GM12878 (cell line): Measurements from ENCODE around the gene ARMC2. TPM values are rescaled to one million over a fixed set of nuclear protein-coding genes. Genes with fewer than 3 reads are reported as not detected.

Source experiments
- ATAC-seq: fragments of 200-7000 bp; cut with Tn5 transposase; 3 replicates; pipeline ENCODE4 v1.9.1; 2020; ENCODE audit warnings: mild to moderate bottlenecking, moderate library complexity
- BruUV-seq: library from RNA; stranded (reverse); fragments of 400-500 nt; replicated peaks from 2 replicates; lab custom pipeline; 2021; lab: Mats Ljungman, UMichigan
- CTCF ChIA-PET: fragments of 300-600 bp; sonication (Branson Sonifier 250); formaldehyde crosslinking; extraction: SDS; loops from one replicate; lab custom pipeline; 2021; ENCODE audit warnings: inconsistent platforms; lab: Yijun Ruan, JAX
- POLR2A ChIA-PET: fragments of 350-600 bp; formaldehyde crosslinking; extraction: SDS; loops from one replicate; lab custom pipeline; 2021; ENCODE audit warnings: inconsistent platforms; lab: Charles Lee
- RAD21 ChIA-PET: fragments of 300-600 bp; sonication (Branson Sonifier 250); formaldehyde crosslinking; loops from one replicate; lab custom pipeline; 2023; ENCODE audit warnings: antibody characterized with exemption; ENCODE audit not compliant: unreplicated experiment; lab: Charles Lee
- SMC1A ChIA-PET: fragments of 300-600 bp; sonication (Branson Sonifier 250); formaldehyde crosslinking; loops from one replicate; lab custom pipeline; 2023; ENCODE audit not compliant: unreplicated experiment, uncharacterized antibody; lab: Charles Lee
- DNase-seq: peaks from one replicate; pipeline ENCODE4 v3.0.0-alpha.2; 2011; ENCODE audit warnings: low read depth, low spot score
- FAIRE-seq: peaks from 3 replicates; lab custom pipeline; 2011; peaks lifted over from hg19 to GRCh38; lab: Jason Lieb, UNC
- H2AFZ ChIP-seq: 2 replicates; pipeline ENCODE4 v1.6.0; 2011; ENCODE audit warnings: low read depth, low read length, control low read depth; ENCODE audit not compliant: control insufficient read depth
- H3K27ac ChIP-seq: 2 replicates; pipeline ENCODE4 v1.5.1; 2011; ENCODE audit warnings: control low read depth; ENCODE audit not compliant: control insufficient read depth, insufficient read depth
- H3K27me3 ChIP-seq, 2 experiments: replicated peaks in 1 of 2; 2 replicates each; pipeline versions ENCODE4 v1.6.0 to v1.6.1; 2011; ENCODE audit warnings: low read length in 1 of 2; ENCODE audit not compliant: control insufficient read depth in 2 of 2, insufficient read depth in 2 of 2
- H3K36me3 ChIP-seq, 2 experiments: 2 replicates each; pipeline ENCODE4 v1.5.1; 2011; ENCODE audit warnings: low read length in 1 of 2; ENCODE audit not compliant: control insufficient read depth in 2 of 2, insufficient read depth in 2 of 2
- H3K4me1 ChIP-seq: 2 replicates; pipeline ENCODE4 v1.6.1; 2011; ENCODE audit warnings: mild to moderate bottlenecking, low read length, moderate library complexity, mixed read lengths; ENCODE audit not compliant: control insufficient read depth, insufficient read depth
- H3K4me2 ChIP-seq: 2 replicates; pipeline ENCODE4 v1.6.0; 2011; ENCODE audit warnings: control low read depth; ENCODE audit not compliant: control insufficient read depth, insufficient read depth
- H3K4me3 ChIP-seq: fragments of 200-600 bp; sonication (generic); 2 replicates; pipeline ENCODE4 v1.5.1; 2016
- H3K79me2 ChIP-seq: 2 replicates; pipeline ENCODE4 v1.6.0; 2011; ENCODE audit warnings: low read length; ENCODE audit not compliant: control insufficient read depth, insufficient read depth
- H3K9ac ChIP-seq: 2 replicates; pipeline ENCODE4 v1.8.0; 2011; ENCODE audit warnings: low read length, control low read depth, mixed read lengths; ENCODE audit not compliant: control insufficient read depth, insufficient read depth
- H3K9me3 ChIP-seq: replicated peaks from 3 replicates; pipeline ENCODE4 v1.5.1; 2011; ENCODE audit warnings: mild to moderate bottlenecking, low read length; ENCODE audit not compliant: control insufficient read depth, insufficient read depth
- H4K20me1 ChIP-seq: 2 replicates; pipeline ENCODE4 v1.6.0; 2011; ENCODE audit not compliant: control insufficient read depth, insufficient read depth
- ATF2 ChIP-seq: IDR thresholded peaks from 2 replicates; pipeline ENCODE4 v1.6.1; 2012; ENCODE audit warnings: low read length, inconsistent platforms
- BCL11A ChIP-seq: IDR thresholded peaks from 2 replicates; pipeline ENCODE4 v1.6.1; 2011; ENCODE audit warnings: low read depth, low read length
- BRCA1 ChIP-seq: IDR thresholded peaks from 2 replicates; pipeline ENCODE4 v1.6.1; 2011; ENCODE audit warnings: low read depth, low read length, improper control_type of control experiment
- CEBPB ChIP-seq, 2 experiments: fragments of 150-350 bp in 1 of 2; IDR thresholded peaks; 2 replicates each; pipeline ENCODE4 v1.6.1; 2012 to 2014; ENCODE audit warnings: low read depth in 2 of 2, low read length in 2 of 2, borderline replicate concordance in 1 of 2, inconsistent platforms in 1 of 2
- CHD1 ChIP-seq: IDR thresholded peaks from 2 replicates; pipeline ENCODE4 v1.6.1; 2012; ENCODE audit warnings: low read depth, low read length, improper control_type of control experiment
- CREB1 ChIP-seq: IDR thresholded peaks from 2 replicates; pipeline ENCODE4 v1.6.1; 2012; ENCODE audit warnings: low read depth, mild to moderate bottlenecking, inconsistent platforms
- CREM ChIP-seq: IDR thresholded peaks from 2 replicates; pipeline ENCODE4 v1.6.1; 2014; ENCODE audit warnings: antibody characterized with exemption, low read depth
- CTCF ChIP-seq, 3 experiments: IDR thresholded peaks in 2 of 3; conservative IDR thresholded peaks in 1 of 3; 2 replicates each; pipeline ENCODE4 v1.5.1; 2011; ENCODE audit warnings: low read depth in 3 of 3, low read length in 3 of 3, mild to moderate bottlenecking in 3 of 3, control low read depth in 2 of 3, moderate library complexity in 2 of 3, inconsistent platforms in 1 of 3, mixed read lengths in 1 of 3; ENCODE audit not compliant: control insufficient read depth in 2 of 3, insufficient read depth in 1 of 3; ENCODE audit errors: extremely low read depth in 1 of 3
- KDM1A ChIP-seq: fragments of 200-600 bp; sonication (generic); IDR thresholded peaks from 2 replicates; pipeline ENCODE4 v1.6.1; 2016; ENCODE audit warnings: borderline replicate concordance
- KLF5 ChIP-seq: fragments of 450-650 bp; IDR thresholded peaks from 2 replicates; pipeline ENCODE4 v1.6.1; 2014; ENCODE audit warnings: mild to moderate bottlenecking; ENCODE audit not compliant: partially characterized antibody
- NFYA ChIP-seq: IDR thresholded peaks from 2 replicates; pipeline ENCODE4 v1.6.1; 2011; ENCODE audit warnings: low read depth, mild to moderate bottlenecking, low read length, improper control_type of control experiment, borderline replicate concordance
- NFYB ChIP-seq: IDR thresholded peaks from 2 replicates; pipeline ENCODE4 v1.6.1; 2011; ENCODE audit warnings: low read depth, mild to moderate bottlenecking, low read length, improper control_type of control experiment, moderate library complexity; ENCODE audit not compliant: insufficient read depth
- NRF1 ChIP-seq: conservative IDR thresholded peaks from 2 replicates; pipeline ENCODE4 v1.6.1; 2011; ENCODE audit warnings: mild to moderate bottlenecking, low read depth, low read length, improper control_type of control experiment
- PML ChIP-seq: IDR thresholded peaks from 2 replicates; pipeline ENCODE4 v1.6.1; 2012; ENCODE audit warnings: low read length, inconsistent platforms
- REST ChIP-seq: IDR thresholded peaks from 2 replicates; pipeline ENCODE4 v1.6.1; 2012; ENCODE audit warnings: mild to moderate bottlenecking, low read depth, low read length
- SPI1 ChIP-seq: IDR thresholded peaks from 2 replicates; pipeline ENCODE4 v1.6.1; 2011; ENCODE audit warnings: low read depth, mild to moderate bottlenecking, low read length, moderate library complexity, borderline replicate concordance; ENCODE audit not compliant: insufficient read depth
- ZNF274 ChIP-seq: IDR thresholded peaks from one replicate; pipeline ENCODE4 v1.8.0; 2011; ENCODE audit not compliant: insufficient read length, insufficient read depth
- ZNF384 ChIP-seq: IDR thresholded peaks from 2 replicates; pipeline ENCODE4 v1.6.1; 2012; ENCODE audit warnings: low read depth, mild to moderate bottlenecking, low read length, improper control_type of control experiment, borderline replicate concordance
- WGBS: methylation state at CpG from one replicate; pipeline ENCODE4 v1.1.6; 2016; ENCODE audit warnings: low lambda C conversion rate; ENCODE audit not compliant: insufficient replicate concordance, insufficient coverage; ENCODE audit errors: missing lambda C conversion rate; 5-methylcytosine and 5-hydroxymethylcytosine counted together
- in situ Hi-C: fragments of 300-500 bp; cut with MboI; formaldehyde crosslinking; loops from 9 replicates; pipeline ENCODE4 v1.14.3; 2018; ENCODE audit warnings: mixed read lengths
- intact Hi-C: fragments of 100-400 bp; cut with micrococcal nuclease; formaldehyde crosslinking; loops from one replicate; pipeline ENCODE4 v1.14.2; 2022; ENCODE audit not compliant: unreplicated experiment
- polyA plus RNA-seq, 11 experiments: library from polyadenylated mRNA; depleted of rRNA in 4 of 11; unstranded in 6 of 11; stranded (reverse) in 5 of 11; fragments of >200 nt; fragmentation: Nextera tagmentation in 4 of 11; fragmentation: Illumina TruSeq in 1 of 11; extraction: Ambion mirVana in 4 of 11; extraction: Trizol in 1 of 11; gene quantifications; 1 replicate in 1 of 11; 2 replicates in 10 of 11; pipeline versions ENCODE4 v1.2.1 to v1.2.3, GENCODE V29; 2011 to 2016; ENCODE audit warnings: inconsistent platforms in 2 of 11, missing spikeins in 2 of 11, low read depth in 1 of 11
- total RNA-seq, 4 experiments: library from RNA; depleted of rRNA in 3 of 4; stranded (reverse); fragments of >200 nt in 3 of 4; fragmentation: Illumina TruSeq in 1 of 4; extraction: Trizol in 1 of 4; gene quantifications; 2 replicates each; pipeline versions ENCODE4 v1.2.1 to v1.2.3, GENCODE V29; 2013 to 2021

Gene ARMC2
- total and polyA plus RNA-seq, 10 of the 15 experiments (the other 5 are each of a cell fraction or from before 2014, with no cell fraction given), result 0.06 to 0.33 (median 0.21) TPM; not detected in 5

GRCh38 chr6:108862479-108863191 is 14.4 kb downstream of the ARMC2 start:
- Histone ChIP-seq H3K27ac (no peak overlapping the region), H3K4me2 (no peak overlapping the region), H3K9me3 (no peaks in the 10 kb centered on the region; the same call in 2 of the 3 replicates), H2AFZ (no peak overlapping the region), H4K20me1 (no peaks in the 10 kb centered on the region), H3K36me3 (no peaks in the 10 kb centered on the region), H3K9ac (no peak overlapping the region), H3K27me3 (no peaks in the 10 kb centered on the region; a peak in 2 of 4 replicates), H3K4me3 (no peak overlapping the region), H3K79me2 (no peaks in the 10 kb centered on the region), H3K4me1 (no peaks in the 10 kb centered on the region)
- ChIA-PET CTCF (no interaction called here), SMC1A (no interaction called here), RAD21 (no interaction called here), POLR2A (no interaction called here)
- no peak for ATAC-seq
- in situ Hi-C loops, result no loop called here
- FAIRE-seq, result no peak
- TF ChIP-seq KLF5 (no peak), REST (no peak), CTCF (IDR thresholded peaks at IDR 0.05 in 2 of 3, conservative IDR thresholded peaks at IDR 0.05 in 1 of 3; ENCODE audit: control insufficient read depth in 2 of 3, extremely low read depth in 1 of 3, insufficient read depth in 1 of 3, low read depth in 3 of 3, low read length in 3 of 3) (no peak), NRF1 (no peak), KDM1A (no peak), ATF2 (no peak), NFYB (no peak), CHD1 (no peak), SPI1 (no peak), CEBPB (IDR thresholded peaks at IDR 0.05; ENCODE audit: borderline replicate concordance in 1 of 2, low read depth in 2 of 2, low read length in 2 of 2) (no peak), NFYA (no peak), BRCA1 (no peak), CREB1 (no peak), BCL11A (no peak), CREM (no peak), ZNF274 (no peak), ZNF384 (no peak), PML (no peak)
- BruUV-seq, result no TSS peak
- intact Hi-C loops, result no loop called here
- no peak for DNase-seq
- 46% methylated on average over 4 of the region's 4 CpGs for WGBS
